ENCODE data around the gene AP3D1. TPM values are rescaled to one million over a fixed set of nuclear protein-coding genes. Genes with fewer than 3 reads are reported as not detected.
A peak's percentile ranks its signal among the peaks of the same experiment; 100 is the strongest.

Gene AP3D1
- total RNA-seq, 1 donor from 2014 or later, result 115 TPM

GRCh38 chr19:2167896-2168618 is 16.7 kb upstream of the AP3D1 start:
- DNase-seq (ENCODE audit: low spot score in 2 of 2, unreplicated experiment in 2 of 2), result no peak
- H3K4me1 Mint-ChIP-seq, result peaks cover 56% of the 10 kb centered on the region
- no peaks in the 10 kb centered on the region for H3K36me3 Mint-ChIP-seq
- H3K27ac Mint-ChIP-seq, result peak overlapping the region; percentile 91
- H3K9me3 Mint-ChIP-seq, result no peaks in the 10 kb centered on the region
- H3K4me3 Mint-ChIP-seq, result no peak overlapping the region
- H3K27me3 Mint-ChIP-seq (ENCODE audit: low read depth), result no peaks in the 10 kb centered on the region
- TF ChIP-seq, protein P1, sequence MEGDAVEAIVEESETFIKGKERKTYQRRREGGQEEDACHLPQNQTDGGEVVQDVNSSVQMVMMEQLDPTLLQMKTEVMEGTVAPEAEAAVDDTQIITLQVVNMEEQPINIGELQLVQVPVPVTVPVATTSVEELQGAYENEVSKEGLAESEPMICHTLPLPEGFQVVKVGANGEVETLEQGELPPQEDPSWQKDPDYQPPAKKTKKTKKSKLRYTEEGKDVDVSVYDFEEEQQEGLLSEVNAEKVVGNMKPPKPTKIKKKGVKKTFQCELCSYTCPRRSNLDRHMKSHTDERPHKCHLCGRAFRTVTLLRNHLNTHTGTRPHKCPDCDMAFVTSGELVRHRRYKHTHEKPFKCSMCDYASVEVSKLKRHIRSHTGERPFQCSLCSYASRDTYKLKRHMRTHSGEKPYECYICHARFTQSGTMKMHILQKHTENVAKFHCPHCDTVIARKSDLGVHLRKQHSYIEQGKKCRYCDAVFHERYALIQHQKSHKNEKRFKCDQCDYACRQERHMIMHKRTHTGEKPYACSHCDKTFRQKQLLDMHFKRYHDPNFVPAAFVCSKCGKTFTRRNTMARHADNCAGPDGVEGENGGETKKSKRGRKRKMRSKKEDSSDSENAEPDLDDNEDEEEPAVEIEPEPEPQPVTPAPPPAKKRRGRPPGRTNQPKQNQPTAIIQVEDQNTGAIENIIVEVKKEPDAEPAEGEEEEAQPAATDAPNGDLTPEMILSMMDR (IDR thresholded peaks at IDR 0.05; ENCODE audit: unreplicated experiment), result no peak

DNA sequence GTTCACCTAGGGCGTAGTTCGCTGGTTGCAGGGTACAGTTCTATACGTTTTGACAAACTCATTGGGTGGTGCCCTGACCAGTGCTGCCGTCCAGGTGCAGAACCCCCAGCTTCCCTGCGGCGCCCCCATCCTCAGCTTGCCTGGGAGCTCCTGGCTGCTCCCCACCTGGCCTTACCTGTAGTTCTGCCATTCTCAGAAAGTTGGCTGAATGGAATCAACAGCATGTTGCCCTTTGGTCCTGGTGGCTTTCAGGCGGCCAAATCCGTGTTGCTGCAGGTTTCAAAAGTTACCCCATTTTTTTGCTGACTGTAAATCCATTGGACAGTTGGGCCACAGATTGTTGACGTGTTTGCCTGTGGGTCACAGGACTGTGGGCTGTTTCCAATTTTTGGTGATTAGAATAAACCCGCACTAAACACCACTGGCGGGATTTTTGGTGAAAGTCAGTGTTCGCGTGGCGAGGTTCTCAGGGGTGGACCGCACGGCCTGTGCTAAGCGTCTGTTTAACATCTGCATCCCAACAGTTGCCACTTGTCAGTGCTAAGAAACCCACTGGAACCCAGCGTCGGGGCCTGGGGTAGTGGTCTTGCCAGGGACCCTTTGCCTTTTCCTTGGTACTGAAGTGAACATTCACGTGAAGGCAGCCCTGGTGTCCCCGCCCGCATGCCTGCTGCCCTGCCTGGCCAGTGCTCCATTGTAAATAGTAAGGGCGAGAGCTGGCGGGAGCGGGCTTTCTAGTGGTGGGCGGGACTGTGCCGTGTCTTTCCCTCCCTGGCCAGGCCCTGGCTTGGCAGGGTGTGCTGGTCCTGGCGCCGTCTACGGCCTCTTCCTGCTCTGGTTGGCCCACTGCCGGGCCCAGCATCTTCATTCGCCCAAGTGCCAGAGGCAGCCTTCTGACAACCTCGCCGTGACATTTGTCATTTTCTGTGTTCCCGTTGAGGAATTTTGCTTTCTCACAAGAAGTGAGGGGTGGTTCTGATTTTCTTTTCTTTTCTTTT is 15.7 kb upstream of the AP3D1 start:
- Mint-ChIP-seq H3K4me1 (peaks cover 46% of the 10 kb centered on the region), H3K9me3 (no peaks in the 10 kb centered on the region), H3K27ac (peak overlapping the region; percentile 91), H3K27me3 (ENCODE audit: low read depth) (no peaks in the 10 kb centered on the region), H3K36me3 (no peaks in the 10 kb centered on the region), H3K4me3 (peak overlapping the region; percentile 41)
- TF ChIP-seq, protein P1 (IDR thresholded peaks at IDR 0.05; ENCODE audit: unreplicated experiment), result no peak
- DNase-seq (ENCODE audit: low spot score in 2 of 2, unreplicated experiment in 2 of 2), result no peak

GRCh38 chr19:2164020-2164998 is 12.9 kb upstream of the AP3D1 start:
- no peaks in the 10 kb centered on the region for H3K9me3 Mint-ChIP-seq
- peak overlapping the region; percentile 95 for H3K27ac Mint-ChIP-seq
- no peaks in the 10 kb centered on the region for H3K27me3 Mint-ChIP-seq (ENCODE audit: low read depth)
- TF ChIP-seq, protein P1 (IDR thresholded peaks at IDR 0.05; ENCODE audit: unreplicated experiment), result no peak
- no peaks in the 10 kb centered on the region for H3K36me3 Mint-ChIP-seq
- DNase-seq (ENCODE audit: low spot score in 2 of 2, unreplicated experiment in 2 of 2), result peak in 1 of 2 experiments; percentile 58
- peaks cover 28% of the 10 kb centered on the region for H3K4me1 Mint-ChIP-seq
- peak overlapping the region; percentile 92 for H3K4me3 Mint-ChIP-seq

DNA sequence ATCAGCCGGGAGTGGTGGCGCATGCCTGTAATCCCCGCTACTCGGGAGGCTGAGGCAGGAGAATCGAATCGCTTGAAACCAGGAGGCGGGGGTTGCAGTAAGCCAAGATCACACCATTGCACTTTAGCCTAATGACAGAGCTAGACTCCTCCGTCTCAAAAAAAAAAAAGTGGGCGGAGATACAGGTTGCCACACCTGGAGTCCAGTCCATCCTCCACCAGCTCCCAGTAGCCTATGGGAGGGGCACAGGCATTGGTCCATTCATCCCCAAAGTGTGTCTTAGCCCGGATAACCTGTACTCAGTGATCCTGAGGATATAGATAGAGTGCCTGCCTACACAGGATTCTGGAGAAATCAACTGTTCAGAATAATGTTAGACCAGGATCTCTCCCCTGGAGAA is 9.0 kb upstream of the AP3D1 start:
- TF ChIP-seq, protein P1 (IDR thresholded peaks at IDR 0.05; ENCODE audit: unreplicated experiment), result no peak
- peaks cover 6% of the 10 kb centered on the region for H3K4me1 Mint-ChIP-seq
- H3K27me3 Mint-ChIP-seq (ENCODE audit: low read depth), result no peaks in the 10 kb centered on the region
- no peak overlapping the region for H3K27ac Mint-ChIP-seq
- H3K36me3 Mint-ChIP-seq, result no peaks in the 10 kb centered on the region
- no peaks in the 10 kb centered on the region for H3K9me3 Mint-ChIP-seq
- DNase-seq (ENCODE audit: low spot score in 2 of 2, unreplicated experiment in 2 of 2), result no peak
- no peak overlapping the region for H3K4me3 Mint-ChIP-seq

- H3K36me3 Mint-ChIP-seq, result no peaks in the 10 kb centered on the region
- H3K9me3 Mint-ChIP-seq, result no peaks in the 10 kb centered on the region
- no peak for DNase-seq (ENCODE audit: low spot score in 2 of 2, unreplicated experiment in 2 of 2)
- H3K4me1 Mint-ChIP-seq, result peaks cover 10% of the 10 kb centered on the region
- no peak overlapping the region for H3K27ac Mint-ChIP-seq
- no peaks in the 10 kb centered on the region for H3K27me3 Mint-ChIP-seq (ENCODE audit: low read depth)
- H3K4me3 Mint-ChIP-seq, result no peak overlapping the region
- TF ChIP-seq, protein P1 (IDR thresholded peaks at IDR 0.05; ENCODE audit: unreplicated experiment), result no peak
Observed at GRCh38 chr19:2157452-2157851, 6.1 kb upstream of the AP3D1 start.

Measured in mesothelial cell of epicardium (in vitro differentiated cells).